GM21723 (cell line): ENCODE data around the gene RITA1.

Experiments
- ATAC-seq: cut with Tn5 transposase; IDR thresholded peaks from one replicate; pipeline ENCODE4 v1.9.1; 2021; ENCODE audit warnings: mild to moderate bottlenecking, moderate library complexity; ENCODE audit not compliant: unreplicated experiment

Gene RITA1

DNA sequence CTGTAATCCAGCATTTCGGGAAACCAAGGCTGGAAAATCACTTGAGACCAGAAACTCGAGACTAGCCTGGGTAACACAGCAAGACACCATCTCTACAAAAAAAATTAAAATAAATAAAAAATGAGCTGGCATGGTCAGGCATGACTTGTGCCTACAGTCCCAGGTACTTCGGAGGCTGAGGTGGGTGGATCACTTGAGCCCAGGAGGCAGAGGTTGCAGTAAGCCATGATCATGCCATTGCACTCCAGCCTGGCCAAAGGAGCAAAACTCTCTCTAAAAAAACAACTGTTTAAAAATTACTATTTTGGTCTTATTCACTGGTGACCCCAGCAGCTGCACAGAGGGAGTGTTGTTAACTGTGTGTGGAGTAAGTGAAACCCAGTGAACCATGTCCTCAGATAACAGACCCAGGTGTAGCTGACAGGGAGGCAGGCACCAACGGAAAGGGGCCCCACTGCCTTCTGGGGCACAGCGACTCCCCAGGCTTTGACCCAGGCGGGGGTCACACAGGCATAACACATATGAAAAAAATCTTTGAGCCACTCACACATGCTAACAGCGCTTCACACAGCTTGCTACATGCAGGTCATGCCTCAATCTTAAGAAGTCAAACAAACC is 12.3 kb upstream of the RITA1 start:
- ATAC-seq = peak; percentile 69

DNA sequence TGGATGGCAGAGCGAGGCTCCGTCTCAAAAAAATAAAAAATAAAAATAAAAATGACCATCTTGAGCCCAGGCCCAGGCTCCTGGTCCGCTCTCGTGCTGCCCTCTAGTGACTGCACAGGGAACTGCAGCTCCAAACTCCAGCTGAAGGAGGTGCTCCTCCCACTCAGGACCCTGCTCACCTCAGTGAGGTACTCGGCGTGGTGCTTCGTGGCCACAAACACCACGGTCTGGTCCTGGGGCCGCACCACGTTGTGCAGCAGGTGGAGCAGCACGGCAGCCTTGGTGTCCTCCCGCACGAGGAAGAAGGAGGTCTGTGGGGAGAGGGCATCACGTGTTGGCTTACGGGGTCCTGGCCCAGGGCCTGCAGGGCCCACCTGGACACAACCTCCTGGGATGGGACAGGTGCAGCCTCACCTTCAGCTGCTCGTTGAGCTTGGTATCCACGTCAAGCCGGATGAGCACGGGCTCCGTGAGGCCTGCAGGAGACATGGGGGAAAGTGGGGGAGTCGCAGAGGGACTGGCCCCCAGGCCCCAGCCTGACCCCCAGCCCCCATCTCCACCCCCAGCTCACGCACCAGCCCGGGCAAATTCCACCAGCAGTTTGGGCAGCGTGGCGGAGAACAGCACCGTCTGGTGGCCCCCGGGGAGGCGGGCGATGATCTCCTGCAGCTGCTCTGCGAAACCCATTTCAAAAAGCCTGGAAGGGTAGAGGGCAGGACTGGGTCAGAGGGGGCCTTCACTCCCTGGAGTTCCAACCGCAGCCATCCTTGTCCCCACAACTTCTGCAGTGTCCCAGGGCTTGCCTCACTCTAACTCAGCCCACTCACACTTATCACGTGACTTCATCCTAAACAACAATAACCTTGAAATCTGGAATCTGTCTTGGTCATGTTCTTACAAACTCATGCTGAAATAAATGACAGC is 10.8 kb upstream of the RITA1 start:
- no peak for ATAC-seq

GRCh38 chr12:113179023-113179422 is 6.5 kb upstream of the RITA1 start:
- ATAC-seq = no peak

- no peak for ATAC-seq
Measured at GRCh38 chr12:113180333-113180732, 5.2 kb upstream of the RITA1 start.

DNA sequence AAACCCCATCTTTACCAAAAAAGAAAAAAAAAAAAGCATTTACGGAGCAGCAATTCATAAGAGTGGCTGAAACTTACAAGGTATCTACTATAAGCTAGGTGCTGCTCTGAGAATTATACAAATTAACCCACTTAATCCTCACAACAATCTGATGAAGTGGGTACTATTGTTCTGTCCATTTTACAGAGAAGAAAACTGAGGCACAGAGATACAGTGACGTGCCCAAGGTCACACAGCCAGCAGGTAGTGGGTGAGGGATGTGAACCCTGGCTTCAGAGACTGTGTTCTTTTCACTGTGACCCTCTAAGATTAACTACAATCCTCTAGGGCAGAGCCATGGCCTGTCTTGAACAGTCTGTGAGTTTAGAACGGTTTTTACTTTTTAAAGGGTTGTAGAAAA is 3.5 kb upstream of the RITA1 start:
- ATAC-seq = no peak

GRCh38 chr12:113183030-113183589 is 2.4 kb upstream of the RITA1 start:
- no peak for ATAC-seq

- peak; percentile 52 for ATAC-seq
Measured at GRCh38 chr12:113184098-113184899, 1.2 kb upstream of the RITA1 start.

- ATAC-seq = peak; percentile 83
Measured at GRCh38 chr12:113184900-113185179, 681 bp upstream of the RITA1 start.

DNA sequence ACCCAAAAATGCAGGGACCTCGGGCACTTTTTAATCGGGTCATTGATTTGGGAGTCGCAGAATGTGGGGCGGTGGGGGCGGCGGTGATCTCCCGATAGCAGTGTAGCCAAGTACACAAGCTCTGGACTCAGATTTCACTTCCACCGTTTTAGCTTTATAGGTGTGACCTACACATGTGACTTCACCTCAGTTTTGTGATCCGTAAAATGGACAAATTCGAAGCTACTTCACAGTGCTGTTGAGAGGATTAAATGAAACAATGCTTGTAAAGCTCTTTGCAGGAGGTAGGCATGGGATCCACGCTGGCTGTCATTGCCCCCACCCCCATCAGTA is 478 bp downstream of the RITA1 start:
- no peak for ATAC-seq

DNA sequence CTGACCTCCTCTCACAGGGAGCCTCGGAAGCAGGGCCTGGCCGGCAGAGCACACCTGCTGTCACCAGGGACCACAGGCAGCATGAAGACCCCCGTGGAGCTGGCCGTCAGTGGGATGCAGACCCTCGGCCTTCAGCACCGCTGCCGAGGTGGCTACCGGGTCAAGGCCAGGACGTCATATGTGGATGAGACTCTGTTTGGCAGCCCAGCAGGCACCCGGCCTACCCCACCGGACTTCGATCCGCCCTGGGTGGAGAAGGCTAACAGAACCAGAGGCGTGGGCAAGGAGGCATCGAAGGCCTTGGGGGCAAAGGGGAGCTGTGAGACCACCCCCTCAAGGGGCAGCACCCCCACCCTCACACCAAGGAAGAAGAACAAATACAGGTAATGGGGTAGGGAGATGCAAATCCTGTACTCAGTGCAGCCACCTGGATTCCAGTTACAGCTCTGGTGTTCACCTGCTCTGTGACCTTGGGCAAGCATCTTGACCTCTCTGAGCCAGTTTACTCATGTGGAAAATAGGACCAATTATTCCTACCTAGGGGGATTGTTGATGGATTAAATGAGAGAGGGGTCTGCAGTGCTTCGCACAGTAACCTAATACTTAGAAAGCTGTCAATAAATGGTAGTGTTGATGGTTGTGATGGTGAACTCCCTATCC is 1.3 kb downstream of the RITA1 start:
- no peak for ATAC-seq

DNA sequence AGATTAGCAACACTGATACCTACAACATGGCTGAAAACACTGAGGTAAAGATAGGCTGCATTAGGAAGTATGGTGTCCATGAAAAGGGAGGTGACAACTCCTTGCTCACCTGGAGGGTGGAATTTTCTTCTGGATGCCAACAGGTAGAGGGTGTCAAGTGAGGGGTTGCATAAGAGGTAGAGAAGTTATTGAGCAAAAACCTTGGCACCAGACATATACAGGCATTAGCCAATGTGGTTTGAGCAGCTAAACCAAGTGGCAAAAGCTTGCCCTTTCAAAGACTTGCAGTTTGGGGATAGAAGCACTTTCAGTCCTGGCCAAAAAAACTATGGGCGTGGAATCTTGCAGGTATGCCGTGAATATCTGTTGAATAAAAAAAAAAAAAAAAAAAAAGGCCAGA is 3.8 kb downstream of the RITA1 start:
- ATAC-seq = no peak

DNA sequence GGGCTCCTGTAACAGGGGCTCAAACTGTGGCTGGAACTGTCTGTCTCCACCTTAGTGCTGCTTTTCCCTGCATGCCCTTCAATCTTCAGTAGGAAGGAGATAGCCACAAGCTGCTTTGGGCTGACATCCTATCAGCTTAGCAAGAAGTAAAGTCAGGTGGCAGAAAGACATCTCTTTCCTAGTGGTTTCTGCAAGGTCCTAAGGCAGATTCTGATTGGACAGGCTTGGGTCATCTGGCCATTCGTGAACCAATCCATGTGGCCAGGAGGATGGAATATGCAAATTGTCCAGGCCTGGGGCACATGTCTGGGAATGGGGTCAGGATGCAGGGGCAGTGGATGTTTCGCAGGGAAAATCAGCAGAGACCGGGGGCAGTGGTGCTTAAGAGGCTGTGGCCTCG is 5.2 kb downstream of the RITA1 start:
- no peak for ATAC-seq

DNA sequence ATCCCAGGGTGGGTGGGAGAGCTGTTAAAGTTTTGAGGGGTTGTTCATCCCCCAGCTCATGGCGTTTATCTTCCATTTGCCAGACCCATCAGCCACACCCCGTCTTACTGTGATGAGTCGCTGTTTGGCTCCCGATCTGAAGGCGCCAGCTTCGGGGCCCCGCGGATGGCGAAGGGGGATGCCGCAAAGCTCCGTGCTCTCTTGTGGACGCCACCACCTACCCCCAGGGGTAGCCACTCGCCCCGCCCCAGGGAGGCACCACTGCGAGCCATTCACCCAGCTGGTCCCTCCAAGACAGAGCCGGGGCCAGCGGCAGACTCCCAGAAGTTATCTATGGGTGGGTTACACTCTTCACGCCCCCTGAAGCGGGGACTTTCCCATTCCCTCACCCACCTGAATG is 5.7 kb downstream of the RITA1 start:
- no peak for ATAC-seq

DNA sequence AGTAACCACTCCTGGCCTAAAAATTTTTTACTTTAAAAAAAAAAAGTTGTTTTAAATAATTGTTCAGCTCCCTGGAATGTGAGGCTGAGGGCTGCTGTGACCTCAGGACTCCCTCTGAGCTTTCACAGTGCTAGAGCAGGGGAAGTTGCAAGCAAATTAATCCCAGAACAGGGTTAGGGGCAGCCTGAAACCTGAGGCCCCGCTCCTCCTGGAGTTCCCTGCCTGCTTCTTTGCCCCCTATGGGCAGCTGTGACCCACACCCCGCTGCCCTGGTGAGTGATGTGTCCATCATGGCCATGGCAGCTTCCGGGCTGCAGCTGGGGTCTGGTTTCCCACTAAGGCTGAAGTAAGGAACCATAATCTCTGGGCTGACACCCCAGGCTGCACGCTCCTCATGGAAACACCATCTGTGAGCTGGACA is 9.5 kb downstream of the RITA1 start:
- ATAC-seq = no peak

- ATAC-seq = no peak
Measured at GRCh38 chr12:113195598-113195997, 10.1 kb downstream of the RITA1 start.

GRCh38 chr12:113196582-113196981 is 11.1 kb downstream of the RITA1 start:
- no peak for ATAC-seq

GRCh38 chr12:113196990-113197389 is 11.5 kb downstream of the RITA1 start:
- ATAC-seq = peak; percentile 80

DNA sequence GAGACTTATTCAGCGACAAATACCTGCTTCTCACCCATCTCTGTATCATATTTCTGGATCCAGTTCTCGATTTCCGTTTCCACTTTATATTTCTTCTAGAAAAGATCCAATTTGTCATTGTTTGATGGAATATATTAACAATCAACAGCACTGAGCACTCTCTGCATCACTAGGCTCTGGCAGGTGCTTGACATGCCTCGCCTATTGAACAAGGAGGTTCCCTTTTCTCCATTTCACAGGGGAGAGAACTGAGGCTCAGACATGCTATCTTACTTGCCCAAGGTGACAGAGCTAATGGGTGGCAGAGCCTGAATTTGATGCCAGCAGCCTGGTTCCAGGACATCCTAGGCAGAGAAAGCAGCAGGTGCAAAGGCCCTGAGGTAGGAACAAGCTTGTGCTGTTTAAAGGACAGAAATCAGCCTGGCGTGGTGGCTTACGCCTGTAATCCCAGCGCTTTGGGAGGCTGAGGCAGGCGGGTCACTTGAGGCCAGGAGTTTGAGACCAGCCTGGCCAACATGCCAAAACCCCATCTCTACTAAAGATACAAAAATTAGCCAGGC is 12.1 kb downstream of the RITA1 start:
- no peak for ATAC-seq

GRCh38 chr12:113198296-113198695 is 12.8 kb downstream of the RITA1 start:
- no peak for ATAC-seq

DNA sequence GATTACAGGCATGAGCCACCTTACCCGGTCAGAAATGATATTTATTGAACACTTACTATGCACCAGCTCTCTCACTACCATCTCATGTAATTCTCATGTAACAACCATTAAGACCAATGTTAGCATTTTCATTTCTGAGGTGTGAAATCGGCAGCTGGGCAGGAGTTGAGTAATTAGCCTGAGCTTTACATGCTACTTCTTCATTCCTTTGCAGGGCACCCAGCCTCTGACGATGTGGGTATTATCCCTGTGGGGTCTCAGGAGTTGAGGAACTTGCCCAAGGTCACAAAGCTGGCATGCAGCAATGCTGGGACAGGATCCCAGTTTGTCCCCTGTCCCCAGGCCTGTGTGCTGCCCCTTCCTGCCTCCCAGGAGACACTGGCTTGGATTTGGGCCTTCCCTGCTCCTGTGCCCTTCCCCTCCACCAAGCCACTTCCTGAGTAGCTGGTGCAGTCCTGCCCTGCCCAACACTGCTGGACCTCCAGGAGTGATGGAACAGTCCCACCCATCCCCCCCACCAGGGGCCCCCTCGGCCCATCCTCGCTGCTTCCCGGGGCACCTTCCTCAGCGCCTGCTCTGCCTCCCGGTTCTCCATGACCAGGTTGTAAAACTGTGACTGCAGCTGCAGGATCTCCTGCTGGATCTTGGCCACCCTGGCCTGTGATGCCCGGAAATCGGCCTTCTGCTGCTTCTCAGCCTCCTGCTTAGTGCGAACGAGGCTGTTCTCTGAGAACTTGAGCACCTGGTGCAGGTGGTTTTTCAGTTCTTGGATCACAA is 14.7 kb downstream of the RITA1 start:
- ATAC-seq = no peak
